Fibroblast of skin of left quadriceps (primary cell): ENCODE measurements around the gene PDP2.

ENCODE experiments used
- DNase-seq, 2 experiments: peaks; one replicate each; pipeline ENCODE4 v3.0.0-alpha.2; 2013; ENCODE audit warnings: low read depth in 2 of 2

PDP2 gene

DNA sequence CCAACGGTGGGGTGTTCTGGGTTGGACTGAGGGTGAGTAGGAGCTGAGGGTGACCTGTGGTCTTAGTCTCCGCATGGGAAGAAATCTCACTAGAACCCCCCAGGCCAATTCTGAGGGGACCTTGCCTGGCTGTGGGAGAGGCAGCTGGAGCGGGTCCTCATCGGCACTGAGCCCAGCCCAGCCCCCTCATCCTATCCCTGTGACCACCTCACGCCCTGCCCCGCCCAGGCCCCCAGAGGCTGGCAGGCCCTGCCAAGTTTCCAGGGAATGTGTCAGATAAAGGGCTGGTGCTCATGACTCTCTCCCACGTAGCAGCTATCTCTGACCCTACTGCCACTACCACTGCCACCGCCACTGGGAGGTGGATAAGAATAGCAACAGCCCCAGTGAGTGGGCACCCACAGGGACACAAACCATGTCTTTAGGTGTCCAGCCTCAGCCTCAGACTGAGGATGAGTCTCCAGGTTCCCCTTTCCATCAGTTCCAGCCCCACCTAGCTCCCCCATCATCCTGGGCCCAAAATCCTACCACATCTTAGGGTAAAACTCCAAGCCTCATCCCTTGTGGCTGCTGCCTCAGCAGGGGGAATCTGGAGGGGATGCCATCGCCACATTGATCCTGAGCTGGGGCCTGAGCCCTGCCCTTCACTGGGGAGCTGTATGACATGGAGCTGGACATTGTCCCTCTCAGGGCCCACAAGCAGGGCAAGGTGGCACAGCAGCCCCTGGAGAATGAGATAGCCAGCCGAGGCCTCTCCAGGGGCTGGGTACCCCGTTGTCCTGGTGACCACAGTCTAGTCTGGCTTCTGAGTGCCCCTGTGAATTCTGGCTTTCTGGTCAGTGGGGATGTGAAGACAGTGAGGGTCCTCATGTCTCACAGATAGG is 23.5 kb downstream of the PDP2 start:
- no peak for DNase-seq

DNA sequence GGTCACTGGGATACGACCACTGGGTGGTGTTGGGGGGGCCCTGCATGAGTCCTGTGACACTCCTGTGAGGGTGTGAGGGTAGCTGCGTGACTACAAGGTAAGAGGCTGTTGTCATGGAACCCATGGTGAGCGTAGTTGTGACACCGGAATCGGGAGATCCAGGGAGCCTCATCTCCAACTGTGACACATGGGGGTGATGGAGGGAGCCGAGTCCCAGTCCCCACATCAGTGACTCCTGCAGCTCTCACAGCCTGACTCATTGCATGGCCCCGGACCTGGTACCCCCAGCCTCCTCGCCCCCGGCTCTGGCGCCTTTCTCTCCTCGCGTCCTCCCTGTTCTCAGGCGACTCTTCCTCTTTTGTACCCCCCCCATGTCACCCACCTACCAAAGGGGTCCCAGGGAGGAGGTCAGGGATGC is 24.1 kb downstream of the PDP2 start:
- DNase-seq: no peak

DNA sequence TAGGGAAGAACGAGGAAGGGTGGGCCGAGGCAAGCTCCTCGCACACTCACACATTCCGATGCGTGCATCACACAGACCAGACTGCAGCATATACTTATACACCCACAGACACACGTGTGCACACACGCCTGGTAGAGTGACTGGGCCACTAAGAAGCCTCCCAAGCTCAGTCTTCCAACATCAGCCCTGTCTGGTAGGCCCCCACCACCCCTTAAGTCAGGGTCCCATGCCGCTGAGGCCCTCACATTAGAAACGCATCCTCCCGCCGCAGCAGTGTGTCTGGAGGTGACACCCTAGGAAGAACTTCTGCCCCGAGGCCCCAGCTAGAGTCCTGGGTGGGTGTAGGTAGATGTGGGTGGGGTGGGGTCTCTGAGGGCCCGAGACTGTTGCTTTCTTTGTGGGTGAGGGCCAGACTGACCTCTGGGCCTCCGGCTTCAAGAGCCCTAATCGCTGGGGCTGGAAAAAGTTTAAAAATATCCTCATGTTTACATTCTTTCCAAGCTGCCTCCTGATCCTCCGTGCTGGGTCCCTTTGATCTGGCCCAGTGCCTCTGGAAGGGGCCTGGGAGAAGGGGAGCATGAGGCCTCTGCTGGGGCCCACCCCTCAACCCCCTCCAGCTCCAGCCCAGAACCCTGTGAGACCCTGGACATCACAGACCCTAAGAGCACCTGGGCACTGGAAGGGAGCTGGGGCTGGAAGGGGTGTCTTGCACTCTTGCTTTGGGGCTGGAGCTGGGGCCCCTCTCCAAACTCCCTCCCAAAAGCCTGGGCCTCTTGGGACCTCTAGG is 24.7 kb downstream of the PDP2 start:
- no peak for DNase-seq

- DNase-seq: no peak
These were observed 25.6 kb downstream of the PDP2 start for GRCh38 chr16:66905633-66906539.

DNA sequence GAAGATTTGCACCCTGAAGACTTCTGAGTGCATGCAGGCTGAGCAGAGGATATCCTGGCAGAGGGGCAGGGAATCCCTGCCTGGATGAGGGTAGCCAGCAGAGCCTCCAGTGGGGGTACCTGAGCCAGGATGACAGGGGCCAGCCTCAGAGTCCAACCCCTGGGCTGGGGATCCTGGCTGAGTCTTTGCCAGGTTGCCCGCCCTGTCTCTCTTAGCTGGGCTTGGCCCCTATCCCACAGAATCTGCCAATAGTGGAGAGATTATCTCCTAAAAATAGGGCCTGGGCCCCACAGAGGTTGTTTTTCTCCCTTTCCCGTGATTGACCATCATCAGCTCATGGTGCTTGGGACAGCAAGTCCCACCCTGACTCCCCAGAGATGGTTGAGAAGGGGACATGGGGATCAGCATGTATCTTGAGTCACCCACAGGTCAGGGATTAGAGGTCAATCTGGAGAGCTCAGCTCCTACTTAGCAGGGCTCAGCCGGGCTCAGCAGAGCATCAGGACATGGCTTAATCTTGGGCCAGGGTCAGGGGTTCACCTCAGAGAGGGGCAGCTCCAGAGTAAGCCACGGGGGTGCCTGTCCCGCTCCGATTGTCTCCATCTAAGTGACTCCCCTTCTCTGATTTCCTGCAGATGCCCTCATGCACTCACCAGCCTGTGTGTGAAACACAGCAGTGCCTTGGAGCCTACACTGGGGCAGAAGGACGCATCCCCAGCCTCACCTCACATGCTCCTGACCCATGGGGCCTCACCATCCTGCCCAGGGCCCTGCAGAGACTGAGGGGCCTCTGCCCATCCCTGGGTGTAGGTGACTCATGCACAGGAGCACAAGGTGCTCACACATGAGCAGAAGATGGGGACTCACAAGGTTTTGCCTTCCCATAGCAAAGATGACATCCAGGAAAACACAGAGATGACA is 26.9 kb downstream of the PDP2 start:
- no peak for DNase-seq

DNA sequence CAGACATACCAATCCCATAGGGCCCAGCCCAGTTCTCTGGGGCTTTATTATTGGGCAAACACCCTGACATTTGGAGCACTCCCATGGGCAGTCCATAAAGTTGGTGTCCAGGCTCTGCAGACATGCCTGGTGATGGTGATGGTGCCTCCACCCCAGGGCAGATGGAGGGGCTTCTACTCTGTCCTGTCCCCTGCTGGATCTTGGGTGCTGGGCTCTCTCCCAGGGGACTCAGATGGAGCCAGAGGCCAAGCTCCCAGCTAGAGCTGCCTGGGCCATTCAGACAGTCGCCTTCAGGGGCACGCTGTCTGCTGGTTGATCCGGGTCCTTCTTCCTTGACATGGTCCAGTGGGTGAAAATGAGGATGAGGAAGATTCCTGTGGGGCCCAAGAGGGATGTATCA is 27.8 kb downstream of the PDP2 start:
- DNase-seq: no peak

DNA sequence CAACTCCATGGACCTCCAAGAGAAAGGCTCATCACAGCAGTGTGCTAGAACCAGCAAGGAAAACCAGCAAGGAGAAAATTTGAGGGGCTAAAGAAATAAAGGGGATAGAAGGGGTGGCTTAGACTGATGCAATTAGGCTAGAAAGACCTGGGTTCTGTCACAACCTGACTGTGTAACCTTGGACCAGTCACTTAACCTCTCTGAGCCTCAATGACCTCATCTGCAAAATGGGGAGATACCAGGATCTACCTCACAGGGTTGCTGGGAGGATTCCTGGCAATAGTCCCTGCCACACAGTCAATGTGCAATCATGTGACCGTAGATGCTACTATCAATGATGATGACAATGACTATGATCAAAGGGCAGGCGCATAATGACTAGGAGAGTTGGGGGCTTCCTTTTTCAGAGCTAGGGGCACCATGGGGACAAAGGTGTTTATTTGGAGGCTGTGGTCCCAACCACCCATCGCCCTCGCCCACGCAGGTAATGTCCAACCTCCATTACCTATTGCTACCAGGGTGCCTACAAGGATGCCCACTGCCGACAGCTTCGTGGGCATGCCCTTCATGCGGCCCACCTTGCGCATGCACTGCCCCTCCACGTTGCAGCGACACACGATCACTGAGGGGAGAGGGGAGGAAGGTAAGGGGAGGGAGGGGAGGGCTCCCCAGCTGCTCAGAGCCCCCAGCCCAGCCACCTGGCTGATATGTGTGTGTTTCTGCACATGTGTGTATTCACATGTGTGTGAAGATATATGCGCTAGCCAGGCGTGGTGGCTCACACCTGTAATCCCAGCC is 28.6 kb downstream of the PDP2 start:
- no peak for DNase-seq

GRCh38 chr16:66910175-66910940 is 30.0 kb downstream of the PDP2 start:
- DNase-seq: no peak

DNA sequence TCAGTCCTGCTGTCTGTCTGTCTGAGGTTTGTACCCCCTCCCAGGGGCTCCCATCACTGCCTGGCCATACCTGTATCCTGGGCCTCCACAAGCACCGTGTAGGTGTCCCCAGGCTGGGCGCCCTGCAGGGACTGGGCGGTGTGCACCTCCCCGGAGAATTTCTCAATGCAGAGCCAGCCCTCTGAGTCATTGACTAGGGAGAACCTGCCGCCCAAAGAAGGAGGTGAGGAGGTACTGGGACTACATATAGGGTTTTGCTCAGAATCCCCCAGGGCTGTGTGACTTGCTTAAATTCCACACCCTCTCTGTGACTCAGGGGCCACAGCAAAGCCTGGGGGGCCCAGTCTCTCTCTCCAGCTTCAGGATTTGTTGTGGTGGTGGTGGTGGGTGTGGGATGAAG is 30.8 kb downstream of the PDP2 start:
- no peak for DNase-seq

- no peak for DNase-seq
These were observed 31.5 kb downstream of the PDP2 start for GRCh38 chr16:66911801-66912200.

DNA sequence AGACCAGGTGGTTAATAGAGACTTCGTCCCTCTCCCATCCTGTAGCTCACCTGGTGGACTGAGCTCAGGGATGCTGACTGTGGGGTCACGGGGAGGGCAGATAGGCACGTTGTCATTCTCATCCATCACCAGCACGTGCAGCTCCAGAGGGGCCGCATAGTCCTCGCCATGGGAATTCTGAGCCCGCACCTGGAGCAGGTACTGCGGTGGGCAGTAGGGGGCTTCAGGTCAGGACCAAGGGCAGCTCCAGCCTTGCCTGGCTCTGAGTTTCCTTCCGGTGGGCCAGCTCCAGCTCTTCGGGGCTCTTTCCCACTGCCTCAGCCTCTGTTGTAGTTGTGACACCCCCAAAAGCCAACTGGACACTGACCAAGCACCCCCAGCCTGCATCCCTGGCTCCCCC is 32.8 kb downstream of the PDP2 start:
- no peak for DNase-seq

DNA sequence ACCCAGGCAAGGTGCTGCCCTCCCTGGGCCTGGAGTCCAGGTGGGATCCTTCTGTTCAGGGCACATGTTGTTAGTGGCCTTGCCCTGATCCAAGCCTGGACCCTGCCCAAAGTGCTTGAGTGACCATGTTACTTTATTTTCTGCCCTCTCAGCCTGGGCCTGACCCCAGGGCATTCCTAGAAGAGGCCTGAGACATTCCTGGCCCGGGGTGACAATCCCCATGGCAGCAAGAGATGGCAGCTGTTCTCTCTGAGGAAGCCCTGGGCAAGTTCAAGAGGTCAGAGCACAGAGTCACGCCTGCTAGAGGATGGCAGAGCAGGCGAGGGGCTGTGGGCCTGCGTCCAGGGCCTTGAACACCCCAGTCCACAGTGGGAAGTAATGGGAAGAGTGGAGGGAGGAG is 33.4 kb downstream of the PDP2 start:
- no peak for DNase-seq

GRCh38 chr16:66914541-66914940 is 34.2 kb downstream of the PDP2 start:
- DNase-seq: no peak

GRCh38 chr16:66915041-66915440 is 34.7 kb downstream of the PDP2 start:
- no peak for DNase-seq

DNA sequence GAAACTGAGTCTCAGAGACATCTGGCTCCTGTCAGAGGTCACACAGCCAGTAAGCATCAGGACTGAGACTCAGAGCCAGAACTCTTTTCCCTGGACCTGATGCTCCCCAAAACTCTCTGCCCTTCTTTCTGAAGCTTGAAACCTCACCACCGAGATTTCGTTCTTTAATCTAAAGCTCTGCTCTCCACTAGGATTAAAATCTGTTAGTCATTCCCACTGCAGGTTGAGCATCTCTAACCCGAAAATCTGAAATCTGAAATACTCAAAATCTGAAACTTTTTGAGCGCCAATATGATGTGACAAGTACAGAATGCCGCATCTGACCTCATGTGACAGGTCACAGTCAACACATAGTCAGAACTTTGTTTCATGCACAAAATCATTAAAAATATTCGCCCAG is 36.2 kb downstream of the PDP2 start:
- no peak for DNase-seq

GRCh38 chr16:66917741-66918140 is 37.4 kb downstream of the PDP2 start:
- no peak for DNase-seq

- DNase-seq: no peak
These were observed 38.0 kb downstream of the PDP2 start for GRCh38 chr16:66918355-66918754.

GRCh38 chr16:66918803-66919568 is 38.7 kb downstream of the PDP2 start, which contains the start of gene CDH16:
Gene CDH16 (minus strand): TSS chr16:66918885. CDS start chr16:66918065, 820 bp downstream.
- DNase-seq: no peak
